ENCODE results near the gene NME9. TPM values are rescaled to one million over a fixed set of nuclear protein-coding genes. Genes with fewer than 3 reads are reported as not detected.

Gene NME9
- total and polyA plus RNA-seq, 2 of the 4 experiments (the other 2 are of a cell fraction): not detected

DNA sequence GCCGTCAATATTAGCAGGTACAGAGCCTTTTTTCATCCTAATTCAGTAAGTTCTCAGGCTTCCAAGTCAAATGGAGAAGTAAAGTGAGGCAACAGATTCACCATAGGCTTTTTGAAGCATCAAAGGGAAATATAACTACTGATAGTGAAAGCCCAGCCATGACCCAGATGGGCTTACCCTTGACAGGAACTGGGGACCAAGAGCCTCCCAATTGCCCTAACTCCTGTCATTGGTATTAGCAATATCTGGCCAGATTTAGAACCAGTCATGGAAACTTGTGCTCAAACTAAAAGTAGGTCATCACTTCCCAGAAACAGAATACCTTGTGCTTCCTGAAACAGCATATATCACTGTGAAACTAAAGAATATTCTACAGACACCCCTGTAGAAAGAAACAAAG lies 33.0 kb downstream of the NME9 start:
- Histone ChIP-seq H2AK5ac (ENCODE audit: low read depth, low read length) (no peak overlapping the region), H3K4me3 (ENCODE audit: insufficient read depth, low read depth, low read length) (no peak overlapping the region), H3K18ac (ENCODE audit: low read depth, low read length) (no peak overlapping the region), H3K4ac (ENCODE audit: low read depth, low read length) (no peak overlapping the region), H3K4me2 (ENCODE audit: low read depth, low read length) (no peak overlapping the region), H2BK120ac (ENCODE audit: low read depth, low read length) (no peak overlapping the region), H2BK5ac (ENCODE audit: low read depth, low read length, poor library complexity, severe bottlenecking) (no peak overlapping the region), H3K56ac (ENCODE audit: extremely low read depth, insufficient read depth, low read length) (no peak overlapping the region), H3K79me1 (ENCODE audit: low read depth in 1 of 2, low read length in 2 of 2) (no peaks in the 10 kb centered on the region), H4K20me1 (ENCODE audit: insufficient read depth, low read length) (no peaks in the 10 kb centered on the region), H3K9ac (ENCODE audit: low read depth, low read length) (no peak overlapping the region), H3K4me1 (ENCODE audit: control insufficient read depth, insufficient read depth, low read length) (no peaks in the 10 kb centered on the region), H4K91ac (ENCODE audit: insufficient read depth, low read depth, low read length) (no peak overlapping the region), H3K9me1 (ENCODE audit: insufficient read depth, low read length) (peaks cover 2% of the 10 kb centered on the region; the same call in 1 of the 2 replicates), H4K5ac (ENCODE audit: low read depth, low read length) (no peak overlapping the region), H3K36me3 (ENCODE audit: control insufficient read depth, insufficient read depth, low read length) (peaks cover 15% of the 10 kb centered on the region), H3K27me3 (ENCODE audit: control insufficient read depth, insufficient read depth, low read length) (no peaks in the 10 kb centered on the region), H2BK15ac (ENCODE audit: low read depth, low read length) (no peak overlapping the region), H2AFZ (replicated peaks; ENCODE audit: low read length, poor library complexity) (no peak overlapping the region), H4K8ac (ENCODE audit: low read depth in 2 of 2, low read length in 2 of 2) (no peak overlapping the region), H3K23ac (ENCODE audit: low read depth, low read length) (no peak overlapping the region), H3K9me3 (ENCODE audit: control insufficient read depth, insufficient read depth, low read length) (no peaks in the 10 kb centered on the region), H3K14ac (replicated peaks; ENCODE audit: low read depth, low read length) (no peak overlapping the region), H3K27ac (ENCODE audit: insufficient read depth, low read length) (no peak overlapping the region), H2AK9ac (replicated peaks; ENCODE audit: low read depth, low read length, poor library complexity) (no peak overlapping the region), H2BK20ac (ENCODE audit: low read depth, low read length) (no peak overlapping the region)
- no peak for ATAC-seq (ENCODE audit: low read depth)
- BruUV-seq (replicated peaks): no TSS peak
- POLR2A ChIA-PET (ENCODE audit: unreplicated experiment): no interaction called here
- in situ Hi-C loops (cut with MboI; ENCODE audit: low sequenced_read_pairs): no loop called here
- CTCF ChIA-PET: interaction anchor here (0.5 kb wide), 1 partner anchor 34 kb away, joined by 3 read pairs; no protein-coding TSS in a partner anchor
- no peak for DNase-seq
- WGBS, 2 experiments (ENCODE audit: extremely low coverage in 2 of 2, insufficient read length in 1 of 2): no CpG with 5 or more reads among the region's 1 CpG
- dilution Hi-C loops (cut with HindIII; ENCODE audit: low sequenced_read_pairs, unreplicated experiment): no loop called here
- intact Hi-C loops (cut with micrococcal nuclease): no loop called here
- TF ChIP-seq CEBPB (IDR thresholded peaks at IDR 0.05; ENCODE audit: low read depth, low read length): no peak
- TF ChIP-seq, protein P1, sequence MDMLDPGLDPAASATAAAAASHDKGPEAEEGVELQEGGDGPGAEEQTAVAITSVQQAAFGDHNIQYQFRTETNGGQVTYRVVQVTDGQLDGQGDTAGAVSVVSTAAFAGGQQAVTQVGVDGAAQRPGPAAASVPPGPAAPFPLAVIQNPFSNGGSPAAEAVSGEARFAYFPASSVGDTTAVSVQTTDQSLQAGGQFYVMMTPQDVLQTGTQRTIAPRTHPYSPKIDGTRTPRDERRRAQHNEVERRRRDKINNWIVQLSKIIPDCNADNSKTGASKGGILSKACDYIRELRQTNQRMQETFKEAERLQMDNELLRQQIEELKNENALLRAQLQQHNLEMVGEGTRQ (IDR thresholded peaks at IDR 0.05; ENCODE audit: low read depth, low read length): no peak
- TF ChIP-seq, protein P2, sequence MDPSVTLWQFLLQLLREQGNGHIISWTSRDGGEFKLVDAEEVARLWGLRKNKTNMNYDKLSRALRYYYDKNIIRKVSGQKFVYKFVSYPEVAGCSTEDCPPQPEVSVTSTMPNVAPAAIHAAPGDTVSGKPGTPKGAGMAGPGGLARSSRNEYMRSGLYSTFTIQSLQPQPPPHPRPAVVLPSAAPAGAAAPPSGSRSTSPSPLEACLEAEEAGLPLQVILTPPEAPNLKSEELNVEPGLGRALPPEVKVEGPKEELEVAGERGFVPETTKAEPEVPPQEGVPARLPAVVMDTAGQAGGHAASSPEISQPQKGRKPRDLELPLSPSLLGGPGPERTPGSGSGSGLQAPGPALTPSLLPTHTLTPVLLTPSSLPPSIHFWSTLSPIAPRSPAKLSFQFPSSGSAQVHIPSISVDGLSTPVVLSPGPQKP (IDR thresholded peaks at IDR 0.05; ENCODE audit: borderline replicate concordance, low read depth, low read length): no peak
- TF ChIP-seq MAZ (IDR thresholded peaks at IDR 0.05; ENCODE audit: borderline replicate concordance, low read depth, low read length): no peak
- TF ChIP-seq RAD21 (IDR thresholded peaks at IDR 0.05; ENCODE audit: low read length): no peak
- no peak for TF ChIP-seq BHLHE40 (IDR thresholded peaks at IDR 0.05; ENCODE audit: low read depth, low read length)
- TF ChIP-seq FOS (IDR thresholded peaks at IDR 0.05; ENCODE audit: low read depth, low read length): no peak
- no peak for TF ChIP-seq RCOR1 (IDR thresholded peaks at IDR 0.05; ENCODE audit: insufficient replicate concordance, low read length)
- no peak for TF ChIP-seq SMC3 (IDR thresholded peaks at IDR 0.05; ENCODE audit: low read depth, low read length)
- TF ChIP-seq MAFK (IDR thresholded peaks at IDR 0.05; ENCODE audit: low read depth, low read length): no peak
- no peak for TF ChIP-seq CHD1 (IDR thresholded peaks at IDR 0.05; ENCODE audit: low read depth, low read length)
- no peak for TF ChIP-seq MXI1 (IDR thresholded peaks at IDR 0.05; ENCODE audit: borderline replicate concordance, low read depth, low read length)
- TF ChIP-seq RFX5 (IDR thresholded peaks at IDR 0.05; ENCODE audit: low read depth, low read length): no peak
- TF ChIP-seq POLR2A (IDR thresholded peaks at IDR 0.05; ENCODE audit: low read depth, low read length): no peak
- no peak for TF ChIP-seq CTCF (conservative IDR thresholded peaks at IDR 0.05; ENCODE audit: low read depth, low read length)
- no peak for TF ChIP-seq NFE2L2 (IDR thresholded peaks at IDR 0.05; ENCODE audit: low read depth, low read length)

Measured in IMR-90 (cell line).